Fibroblast of villous mesenchyme (primary cell): ENCODE measurements around the gene LGALS7. TPM values are rescaled to one million over a fixed set of nuclear protein-coding genes. Genes with fewer than 3 reads are reported as not detected.
"Not testable (repeated sequence)": the region's sequence is repeated elsewhere in the genome, so short reads cannot be mapped to it uniquely, and the experiment has no call there.

Experiments
- DNase-seq: peaks from one replicate; pipeline ENCODE4 v3.0.0-alpha.2; 2010; ENCODE audit warnings: low read depth
- H3K4me3 ChIP-seq: 2 replicates; pipeline ENCODE4 v1.5.1; 2011; ENCODE audit warnings: low read depth, mild to moderate bottlenecking, low read length
- CTCF ChIP-seq: IDR thresholded peaks from 2 replicates; pipeline ENCODE4 v1.5.1; 2012; ENCODE audit warnings: low read depth, mild to moderate bottlenecking, low read length; ENCODE audit not compliant: insufficient read depth
- total RNA-seq: library from RNA; depleted of rRNA; stranded (reverse); fragments of >200 nt; gene quantifications from 2 replicates; pipeline ENCODE4 v1.2.3, GENCODE V29; 2012

The LGALS7 gene
- total RNA-seq: not detected in 2 replicates

- no peak for TF ChIP-seq CTCF
- no peak for DNase-seq
- no peak within 1 kb of the TSS for H3K4me3 ChIP-seq
Observed at GRCh38 chr19:38773469-38774177, at the start of gene LGALS7. Gene LGALS7 (minus strand): TSS chr19:38773517. CDS start chr19:38773492, 25 bp downstream.

- H3K4me3 ChIP-seq, DNase-seq: not testable (repeated sequence)
Observed at GRCh38 chr19:38821230-38821825, 48.0 kb upstream of the LGALS7 start.

- TF ChIP-seq CTCF: no peak
- DNase-seq: no peak
- no peak overlapping the region for H3K4me3 ChIP-seq
Observed at GRCh38 chr19:38819231-38819920, 46.1 kb upstream of the LGALS7 start.

- DNase-seq: no peak
- no peak for TF ChIP-seq CTCF
Observed at GRCh38 chr19:38817081-38817480, 43.8 kb upstream of the LGALS7 start.

GRCh38 chr19:38816131-38816750 is 42.9 kb upstream of the LGALS7 start:
- DNase-seq: no peak
- H3K4me3 ChIP-seq: no peak overlapping the region
- TF ChIP-seq CTCF: no peak

More at GRCh38 chr19:38817081-38817480, 43.8 kb upstream of the LGALS7 start:
- no peak overlapping the region for H3K4me3 ChIP-seq

GRCh38 chr19:38815059-38816001 is 42.0 kb upstream of the LGALS7 start:
- DNase-seq: no peak
- no peak overlapping the region for H3K4me3 ChIP-seq
- no peak for TF ChIP-seq CTCF

- not testable (repeated sequence) for H3K4me3 ChIP-seq, DNase-seq
Observed at GRCh38 chr19:38813932-38814331, 40.6 kb upstream of the LGALS7 start.
